HG02588 (cell line): ENCODE results near the gene HRH3.

Experiments
- ATAC-seq: cut with Tn5 transposase; IDR thresholded peaks from one replicate; pipeline ENCODE4 v1.9.1; 2021; ENCODE audit warnings: mild to moderate bottlenecking, moderate library complexity; ENCODE audit not compliant: unreplicated experiment

HRH3 gene

DNA sequence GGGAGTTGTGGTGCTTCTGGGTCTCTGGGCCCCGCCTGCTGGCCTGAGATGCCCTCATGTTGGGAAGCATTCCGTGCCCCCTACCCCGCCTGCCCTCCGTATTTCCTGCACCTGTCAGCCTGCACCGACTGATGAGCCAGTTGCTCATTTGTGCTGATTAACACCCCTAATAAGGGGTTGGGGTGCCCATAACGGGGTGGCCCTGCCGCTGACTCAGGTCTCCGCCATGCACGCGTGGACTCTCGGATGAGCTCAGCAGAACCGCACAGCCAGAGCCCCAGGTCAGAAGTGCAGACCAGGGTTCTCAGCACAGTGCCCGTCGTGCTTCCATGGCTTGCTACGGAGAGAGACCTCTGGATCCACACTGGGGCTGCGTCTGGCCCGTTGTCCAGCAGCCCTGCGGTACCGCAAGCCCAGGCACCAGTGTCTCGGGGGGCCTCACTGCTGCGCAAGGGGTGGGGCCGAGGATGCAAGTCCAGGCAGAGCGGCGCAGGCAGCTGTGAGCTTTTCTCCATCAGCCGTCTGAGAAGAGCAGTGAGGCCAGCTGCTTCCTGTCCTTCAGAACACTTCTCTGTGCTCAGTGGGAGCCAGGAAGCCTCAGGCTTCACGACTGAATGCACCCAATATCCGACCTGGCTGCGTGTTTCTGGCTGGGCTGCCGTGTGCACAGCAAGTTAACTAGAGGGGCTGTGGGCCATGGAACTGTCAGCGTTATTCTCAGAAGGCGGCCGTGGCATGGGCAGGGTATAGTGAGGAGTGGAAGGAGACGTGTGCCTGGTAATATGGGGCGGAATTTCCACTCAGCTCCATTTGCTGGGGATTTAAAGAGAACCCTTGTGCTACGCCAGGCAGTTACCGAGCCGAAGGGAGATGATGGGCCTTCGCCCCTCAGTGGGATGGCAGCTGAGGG is 18.6 kb downstream of the HRH3 start:
- no peak for ATAC-seq

DNA sequence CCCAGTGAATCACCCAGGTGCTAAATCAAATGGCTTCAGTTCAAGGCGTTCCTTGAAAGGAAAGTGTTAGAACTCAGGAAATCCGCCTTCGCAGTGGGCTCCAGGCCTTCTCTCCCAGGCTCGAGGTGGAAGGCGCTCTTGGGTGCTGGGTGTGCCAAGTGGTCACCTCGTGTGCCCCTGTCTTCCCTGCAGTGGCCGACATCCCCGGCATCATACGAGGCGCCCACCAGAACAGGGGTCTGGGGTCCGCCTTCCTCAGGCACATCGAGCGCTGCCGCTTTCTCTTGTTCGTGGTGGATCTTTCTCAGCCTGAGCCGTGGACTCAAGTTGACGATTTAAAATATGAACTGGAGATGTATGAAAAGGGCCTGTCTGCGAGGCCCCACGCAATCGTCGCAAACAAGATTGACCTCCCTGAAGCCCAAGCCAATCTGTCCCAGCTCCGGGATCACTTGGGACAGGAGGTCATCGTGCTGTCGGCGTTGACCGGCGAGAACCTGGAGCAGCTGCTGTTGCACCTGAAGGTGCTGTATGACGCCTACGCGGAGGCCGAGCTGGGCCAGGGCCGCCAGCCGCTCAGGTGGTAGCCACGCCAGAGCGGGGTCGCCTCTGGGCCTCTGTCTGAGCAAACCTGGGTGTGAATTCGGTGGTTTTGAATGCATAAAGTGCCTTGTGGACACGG is 19.4 kb downstream of the HRH3 start:
- no peak for ATAC-seq

DNA sequence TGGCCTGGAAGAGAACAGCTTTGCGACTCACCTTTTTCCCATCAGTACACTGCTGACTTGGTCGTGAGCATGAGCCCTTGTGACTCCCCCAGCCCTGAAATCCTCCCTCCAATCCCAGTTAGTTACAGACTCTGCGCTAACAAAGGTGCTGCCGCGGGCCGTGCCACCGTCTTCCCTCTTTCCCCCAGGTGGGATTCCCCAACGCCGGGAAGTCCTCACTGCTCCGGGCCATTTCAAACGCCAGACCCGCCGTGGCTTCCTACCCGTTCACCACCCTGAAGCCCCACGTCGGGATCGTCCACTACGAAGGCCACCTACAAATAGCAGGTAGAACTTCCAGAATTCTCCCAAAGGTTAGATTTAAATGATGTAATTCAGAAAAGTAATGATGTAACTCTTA is 21.1 kb downstream of the HRH3 start:
- no peak for ATAC-seq

DNA sequence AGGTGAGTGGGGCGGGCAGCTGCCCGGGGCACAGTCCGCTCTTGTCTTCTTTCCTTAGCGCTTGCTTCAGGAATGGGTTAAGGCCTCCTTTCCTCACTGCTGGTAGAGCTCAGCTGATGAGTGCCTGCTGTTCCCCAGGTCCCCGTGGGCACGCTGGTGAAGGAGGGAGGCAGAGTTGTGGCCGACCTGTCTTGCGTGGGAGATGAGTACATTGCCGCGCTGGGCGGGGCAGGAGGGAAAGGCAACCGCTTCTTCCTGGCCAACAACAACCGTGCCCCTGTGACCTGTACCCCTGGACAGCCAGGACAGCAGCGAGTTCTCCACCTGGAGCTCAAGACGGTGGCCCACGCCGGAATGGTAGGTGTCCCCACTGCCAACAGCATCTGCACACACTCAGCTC is 21.6 kb downstream of the HRH3 start:
- ATAC-seq: no peak

DNA sequence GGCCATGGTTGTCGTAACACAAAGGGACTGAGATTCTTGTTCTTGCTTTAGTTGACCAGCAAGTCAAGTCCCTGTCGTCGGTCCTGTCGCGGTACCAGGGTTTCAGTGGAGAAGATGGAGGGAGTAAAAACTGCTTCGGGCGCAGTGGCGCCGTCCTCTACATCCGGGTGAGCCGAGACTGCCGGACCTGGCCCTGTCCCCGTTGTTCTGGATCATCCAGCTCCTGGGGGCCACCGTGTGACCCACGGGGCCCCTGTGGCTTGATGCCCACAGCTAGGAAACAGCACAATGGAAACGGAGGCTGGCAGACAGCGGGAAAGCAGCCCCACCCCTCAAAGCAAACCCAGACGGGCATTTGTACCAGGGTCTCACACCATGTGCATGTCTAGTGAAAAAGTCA is 22.3 kb downstream of the HRH3 start:
- no peak for ATAC-seq

DNA sequence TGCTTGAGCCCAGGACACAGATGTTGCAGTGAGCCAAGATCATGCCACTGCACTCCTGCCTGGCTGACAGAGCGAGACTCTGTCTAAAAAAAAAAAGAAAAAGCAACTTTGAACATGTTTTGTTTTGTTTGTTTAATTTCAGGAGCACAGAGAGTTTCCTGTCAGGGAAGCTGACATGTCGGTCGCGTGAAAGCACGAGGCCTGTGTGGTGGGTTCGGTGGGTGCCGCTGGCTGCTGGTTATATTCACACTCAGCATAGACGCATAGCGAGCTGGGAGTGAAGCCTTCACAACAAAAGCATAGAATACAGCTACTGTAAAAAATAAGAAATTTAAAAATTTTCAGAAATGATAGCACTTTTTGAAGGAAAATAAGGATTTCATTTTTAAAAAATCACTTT is 22.8 kb downstream of the HRH3 start:
- ATAC-seq: no peak

DNA sequence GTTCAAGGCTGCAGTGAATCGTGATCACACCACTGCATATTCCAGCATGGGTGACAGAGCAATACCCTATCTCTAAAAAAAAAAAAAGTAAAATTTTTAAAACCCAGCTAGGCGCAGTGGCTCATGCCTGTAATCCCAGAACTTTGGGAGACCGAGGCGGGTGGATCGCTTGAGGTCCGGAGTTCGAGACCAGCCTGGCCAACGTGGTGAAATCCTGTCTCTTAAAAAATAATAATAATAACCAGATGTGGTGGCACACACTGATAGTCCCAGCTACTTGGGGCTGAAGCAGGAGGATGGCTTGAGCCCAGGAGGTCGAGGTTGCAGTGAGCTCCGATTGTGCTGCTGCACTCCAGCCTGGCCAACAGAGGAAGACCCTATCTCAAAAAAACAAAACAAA is 23.8 kb downstream of the HRH3 start:
- ATAC-seq: no peak

DNA sequence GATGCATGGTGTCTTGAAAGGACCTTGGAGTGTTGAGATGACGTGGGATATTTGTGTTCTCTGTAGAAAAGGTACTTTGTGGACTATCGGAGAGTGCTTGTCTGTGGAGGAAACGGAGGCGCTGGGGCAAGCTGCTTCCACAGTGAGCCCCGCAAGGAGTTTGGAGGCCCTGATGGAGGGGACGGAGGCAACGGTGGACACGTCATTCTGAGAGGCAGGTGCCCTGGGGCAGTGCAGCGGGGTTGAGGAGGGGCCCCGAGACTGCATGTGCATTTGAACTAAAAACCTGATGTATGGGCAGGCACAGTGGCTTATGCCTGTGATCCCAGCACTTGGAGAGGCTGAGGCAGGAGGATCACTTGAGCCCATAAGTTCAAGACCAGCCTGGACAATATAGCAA is 24.3 kb downstream of the HRH3 start:
- no peak for ATAC-seq

DNA sequence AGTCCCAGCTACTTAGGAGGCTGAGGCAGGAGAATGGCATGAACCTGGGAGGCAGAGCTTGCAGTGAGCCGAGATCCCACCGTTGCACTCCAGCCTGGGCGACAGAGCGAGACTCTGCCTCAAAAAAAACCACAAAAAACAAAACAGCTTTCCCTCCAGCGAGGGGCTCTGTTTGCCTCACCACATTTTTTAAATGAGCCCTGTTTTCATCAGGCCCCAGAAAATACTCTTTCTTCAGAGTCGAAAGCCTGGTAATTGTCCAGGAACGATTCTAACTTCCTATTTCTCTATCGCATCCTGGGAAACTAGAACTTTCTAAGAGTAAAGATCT is 25.0 kb downstream of the HRH3 start:
- ATAC-seq: no peak

DNA sequence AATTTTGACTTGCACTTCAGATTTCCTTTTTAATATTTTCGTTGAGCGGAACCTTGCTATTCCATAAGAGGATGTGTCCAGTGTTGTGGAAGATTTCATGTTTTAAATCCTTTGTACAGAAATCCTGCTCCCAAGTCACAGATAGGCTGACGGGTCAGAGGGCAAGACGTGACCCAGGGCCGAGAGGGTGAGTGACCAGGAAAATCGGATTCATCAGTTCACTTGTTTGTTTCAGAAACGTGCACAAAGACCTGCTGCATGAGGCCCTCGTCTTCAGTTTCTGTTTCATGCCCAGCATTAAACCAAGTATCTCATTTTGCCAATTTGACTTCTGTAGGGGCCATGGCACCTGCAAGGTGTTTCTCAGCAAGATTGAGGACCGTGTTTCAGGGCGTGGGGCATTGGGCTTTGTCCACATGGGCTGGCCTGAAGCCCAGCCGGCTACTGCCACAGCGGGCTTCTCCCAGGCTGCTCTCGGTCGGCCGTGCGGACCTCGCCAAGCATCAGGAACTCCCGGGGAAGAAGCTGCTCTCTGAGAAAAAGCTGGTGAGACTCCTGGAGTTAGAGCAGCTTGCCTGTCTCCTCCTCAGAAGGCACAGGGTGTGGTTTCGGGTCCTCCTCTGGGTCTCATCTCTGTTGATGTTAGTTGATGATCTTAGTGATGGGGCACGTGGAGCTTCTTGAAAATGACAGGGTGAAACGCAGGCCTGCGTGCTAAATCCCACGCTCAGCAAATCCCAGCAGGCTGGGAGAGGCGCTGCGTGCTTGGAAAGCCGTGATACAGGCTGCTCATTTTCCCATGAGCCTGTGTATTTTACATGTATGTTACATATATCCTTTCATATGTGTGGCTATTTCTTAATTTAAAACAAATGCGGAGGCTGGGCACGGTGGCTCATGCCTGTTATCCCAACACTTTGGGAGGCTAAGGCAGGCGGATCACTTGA is 26.7 kb downstream of the HRH3 start:
- no peak for ATAC-seq

DNA sequence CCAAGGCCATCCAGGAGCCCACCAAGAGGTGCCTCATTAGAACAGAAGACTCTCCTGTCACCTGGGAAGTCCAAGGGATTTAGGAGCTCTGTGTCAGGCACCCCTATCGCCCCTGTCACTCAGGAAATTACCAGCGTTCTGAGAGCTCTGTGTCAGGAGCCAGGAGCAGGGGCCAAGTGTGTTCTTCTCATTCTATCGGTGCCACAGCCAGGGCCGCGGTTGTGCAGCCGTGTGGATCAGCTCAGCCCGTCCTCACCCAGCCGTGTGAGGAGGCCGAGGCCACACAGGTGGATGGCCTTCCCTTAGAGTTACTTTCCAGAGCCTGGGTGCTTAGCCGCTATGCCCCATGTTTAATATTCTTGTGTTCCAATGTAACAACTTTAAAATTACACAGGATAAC is 27.4 kb downstream of the HRH3 start:
- no peak for ATAC-seq

DNA sequence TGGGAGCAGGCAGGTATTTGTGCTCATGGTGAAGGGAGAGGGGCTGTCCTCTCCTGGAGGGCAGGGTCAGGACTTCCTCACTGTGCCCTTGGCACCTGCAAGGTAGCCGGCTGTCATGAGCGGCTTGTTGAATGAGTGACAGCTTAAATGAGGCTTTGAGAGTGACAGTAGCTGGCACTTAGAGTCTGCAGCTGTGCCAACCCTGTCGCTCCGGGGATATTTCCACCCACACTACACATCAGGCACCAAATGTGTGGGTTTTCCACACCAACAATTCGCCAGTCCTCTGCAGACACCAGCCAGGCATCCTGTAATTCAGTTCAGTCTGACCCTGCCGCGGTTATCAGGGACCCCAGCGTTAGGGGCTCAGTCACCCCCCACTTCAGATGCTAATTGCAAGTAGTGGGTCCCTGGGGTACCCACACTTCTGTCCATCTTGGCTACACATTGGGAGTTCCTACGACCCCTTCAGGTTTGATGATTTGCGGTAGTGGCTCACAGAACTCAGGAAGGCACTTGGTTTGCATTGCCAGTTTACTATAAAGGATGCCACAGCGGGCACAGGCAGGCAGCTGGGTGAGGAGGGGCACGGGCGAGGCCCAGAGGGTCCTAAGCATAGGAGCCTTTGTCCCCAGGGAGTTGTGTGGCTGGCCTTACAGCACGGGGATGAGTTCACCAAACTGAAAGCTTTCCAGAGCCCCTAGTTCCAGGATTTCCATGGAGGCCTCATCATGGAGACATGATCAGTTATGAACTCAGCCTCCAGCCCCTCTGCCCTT is 28.1 kb downstream of the HRH3 start:
- no peak for ATAC-seq

DNA sequence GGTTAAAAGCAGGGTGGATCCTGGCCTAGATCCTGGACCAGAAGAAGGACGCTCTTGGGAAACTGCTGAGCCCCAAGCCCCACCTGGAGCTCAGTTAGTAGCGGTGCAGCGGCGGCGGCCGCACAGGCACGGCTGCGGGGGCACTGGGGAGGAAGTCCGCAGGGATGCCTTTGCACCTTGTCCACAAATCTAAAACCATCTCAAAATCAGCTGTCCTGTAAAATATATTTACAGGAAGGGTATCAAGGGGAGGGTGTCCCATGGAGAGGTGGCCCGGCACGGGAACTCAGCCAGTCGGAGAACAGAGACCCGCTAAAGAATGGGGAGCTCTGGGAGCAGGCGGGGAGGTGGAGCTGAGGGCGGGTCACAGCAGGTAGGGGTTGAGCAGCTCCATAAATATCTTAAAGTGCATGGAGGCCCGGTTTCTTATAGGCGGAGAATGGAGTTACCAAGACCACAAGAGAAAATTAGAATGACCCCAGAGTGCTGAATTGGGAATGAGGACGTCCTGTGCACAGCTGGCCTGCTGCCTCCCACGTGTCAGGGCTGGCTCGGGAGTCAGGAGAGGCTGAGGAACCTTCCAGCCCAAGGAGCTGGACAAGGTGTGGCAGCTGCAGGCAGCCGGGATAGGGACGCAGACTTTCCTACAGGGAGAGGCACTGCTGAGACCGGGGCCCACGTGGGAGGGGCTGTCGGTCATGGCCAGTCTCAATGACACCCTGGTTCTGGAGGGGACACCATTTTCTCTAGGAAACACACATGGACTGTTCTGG is 29.3 kb downstream of the HRH3 start:
- ATAC-seq: no peak

DNA sequence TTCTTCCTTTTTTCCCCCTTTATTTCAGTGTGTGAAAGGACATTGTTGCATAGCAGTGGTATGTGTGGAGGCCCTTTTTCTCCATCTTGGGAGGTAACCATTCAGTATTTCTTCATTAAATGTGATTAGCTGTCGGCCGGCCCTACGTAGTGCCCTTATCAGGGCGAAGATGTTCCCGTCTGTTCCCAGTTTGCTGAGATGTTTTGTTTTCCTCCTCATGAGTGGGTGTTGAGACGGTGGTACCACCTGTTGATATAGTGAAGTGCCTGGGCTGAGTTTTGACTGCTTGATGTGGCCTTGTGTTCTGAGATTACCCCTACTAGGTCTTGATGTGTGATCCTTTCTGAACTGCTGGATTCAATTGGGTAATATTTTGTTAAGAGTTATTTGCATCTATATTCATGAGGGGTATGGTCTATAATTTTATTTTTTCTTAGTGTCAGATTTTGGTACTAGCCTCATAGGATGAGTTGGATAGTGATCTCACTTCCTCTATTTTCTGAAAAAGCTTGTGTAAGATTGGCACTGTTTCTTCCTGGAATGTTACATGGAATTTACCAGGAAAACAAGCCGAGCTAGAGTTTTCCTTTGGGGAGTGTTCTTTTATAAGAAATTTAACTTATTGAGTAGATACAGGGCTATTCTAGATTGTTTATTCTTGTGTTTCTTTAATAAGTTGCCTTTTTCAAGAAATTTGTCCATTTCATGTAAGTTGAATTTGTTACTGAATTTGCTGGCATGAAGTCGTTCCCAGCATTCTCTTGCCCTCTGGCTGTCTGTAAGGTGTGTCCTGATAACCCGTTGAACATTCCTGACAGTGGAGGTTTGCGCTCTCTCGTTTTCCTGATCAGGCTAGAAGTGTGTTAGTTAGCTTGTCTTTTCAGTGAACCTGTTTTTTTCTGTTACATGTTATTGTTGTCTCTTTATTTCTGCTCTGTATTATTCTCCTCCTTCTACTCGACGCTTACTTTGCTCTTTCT is 32.9 kb downstream of the HRH3 start:
- no peak for ATAC-seq

DNA sequence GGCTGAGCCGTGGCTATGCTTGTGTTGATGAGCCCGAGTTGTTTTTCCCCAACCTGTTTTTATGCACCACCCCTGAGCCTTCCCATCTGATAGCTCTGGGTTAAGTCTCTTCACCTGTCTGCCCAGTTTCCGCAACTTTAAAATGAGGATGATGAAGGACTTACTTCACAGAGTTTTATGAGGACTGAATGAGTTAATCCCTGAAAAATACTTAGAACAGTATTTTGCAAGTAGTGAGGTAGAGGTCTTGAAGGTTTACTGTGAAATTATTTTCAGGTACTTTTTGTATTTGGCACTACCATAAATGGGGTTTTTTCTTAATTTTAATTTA is 34.0 kb downstream of the HRH3 start:
- no peak for ATAC-seq

DNA sequence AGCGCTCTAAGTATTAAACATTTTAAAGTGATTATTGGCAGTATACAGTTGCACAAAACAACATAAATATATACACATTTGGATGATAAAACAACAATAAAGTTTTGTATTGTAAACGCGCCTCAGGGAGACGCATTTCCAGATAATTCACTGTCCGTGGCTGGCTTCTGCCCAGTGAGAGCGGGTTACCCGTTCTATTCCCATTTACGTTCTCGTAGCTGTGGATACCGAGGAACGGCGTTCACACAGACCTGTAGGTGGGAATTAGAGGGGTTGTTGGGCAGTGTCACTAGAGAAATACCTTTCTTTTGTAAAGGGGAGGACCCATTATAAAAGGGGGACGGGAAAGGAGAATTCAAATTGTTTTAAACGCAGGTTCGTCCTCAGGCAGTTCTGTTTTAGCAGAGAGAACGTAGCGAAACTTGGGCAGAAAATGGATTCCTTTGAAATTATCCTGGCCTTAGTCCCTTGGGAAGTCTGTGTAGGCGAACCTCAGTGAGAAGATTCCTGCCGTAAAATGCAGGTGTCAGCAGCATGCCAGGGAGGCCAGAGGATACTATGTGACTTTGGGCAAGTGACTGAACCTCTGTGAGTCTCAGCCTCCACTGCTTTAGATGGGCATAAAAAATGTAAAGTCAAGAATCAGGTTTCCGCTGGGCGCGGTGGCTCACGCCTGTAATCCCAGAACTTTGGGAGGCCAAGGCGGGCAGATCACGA is 36.5 kb downstream of the HRH3 start:
- ATAC-seq: no peak

DNA sequence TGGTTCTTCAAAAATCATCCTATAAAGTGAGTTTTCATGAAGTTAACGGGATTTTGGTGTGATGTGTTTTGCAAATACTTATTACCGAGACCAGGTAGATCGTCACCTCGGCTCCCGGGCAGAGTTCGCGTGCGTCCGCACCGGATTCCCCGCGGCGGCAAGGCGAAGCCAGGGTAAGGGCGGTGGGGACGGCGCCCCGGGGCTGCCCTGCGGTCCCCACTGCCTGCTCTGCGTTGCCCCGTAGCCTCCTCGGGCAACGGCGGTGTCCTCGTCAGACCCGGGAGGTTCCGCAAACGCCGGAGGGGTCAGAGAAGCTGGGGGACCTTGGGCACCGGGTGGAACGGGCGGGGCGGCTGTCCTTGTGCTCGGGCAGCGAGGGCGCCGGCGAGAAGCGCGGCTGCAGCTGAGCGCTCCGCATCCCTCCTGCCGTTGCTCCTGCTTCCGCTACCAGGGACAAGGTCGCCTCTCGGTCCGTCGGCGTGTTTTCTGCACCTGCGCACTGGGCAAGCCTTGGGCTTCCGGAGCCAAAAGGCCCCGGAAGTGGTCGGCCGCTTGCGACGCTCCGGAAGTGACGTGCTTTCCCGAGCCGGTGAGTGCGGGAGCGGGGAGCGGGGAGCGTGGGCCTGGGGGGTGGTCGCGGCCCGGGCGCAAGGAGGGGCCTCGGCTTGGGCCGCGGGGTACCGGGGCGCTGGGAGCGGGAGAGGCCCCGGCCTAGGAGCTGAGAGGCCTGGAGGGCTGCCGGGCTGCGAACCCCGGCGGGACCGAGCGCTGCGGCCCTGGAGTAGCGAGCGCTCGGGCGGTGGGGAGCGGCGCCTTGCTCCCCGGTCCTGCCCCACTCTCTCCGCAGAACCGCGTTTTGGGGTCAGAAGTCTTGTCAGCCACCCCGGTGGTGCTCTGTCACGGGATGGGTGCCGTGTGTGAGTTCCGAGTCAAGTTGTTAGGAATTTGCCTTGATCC is 37.3 kb downstream of the HRH3 start, which contains the start of gene MTG2:
TSS of gene MTG2 (plus strand) at position 560 of the 957 bp plus-strand sequence. CDS start 10,393 bp downstream, outside the sequence.
- peak; percentile 90 for ATAC-seq
